GM15510 (cell line): ENCODE results near the gene PRDM16.

Experiments used
- POLR2A ChIP-seq: IDR thresholded peaks from 3 replicates; pipeline ENCODE4 v1.6.1; 2011; ENCODE audit warnings: borderline replicate concordance; ENCODE audit not compliant: insufficient read length; ENCODE audit errors: extremely low read depth

PRDM16 gene

GRCh38 chr1:3389093-3389833, 320.3 kb downstream of the PRDM16 start:
- no peak for TF ChIP-seq POLR2A

- no peak for TF ChIP-seq POLR2A
Observed at GRCh38 chr1:3390291-3390690, 321.3 kb downstream of the PRDM16 start.

GRCh38 chr1:3391711-3392110, 322.7 kb downstream of the PRDM16 start:
- TF ChIP-seq POLR2A, result no peak

DNA sequence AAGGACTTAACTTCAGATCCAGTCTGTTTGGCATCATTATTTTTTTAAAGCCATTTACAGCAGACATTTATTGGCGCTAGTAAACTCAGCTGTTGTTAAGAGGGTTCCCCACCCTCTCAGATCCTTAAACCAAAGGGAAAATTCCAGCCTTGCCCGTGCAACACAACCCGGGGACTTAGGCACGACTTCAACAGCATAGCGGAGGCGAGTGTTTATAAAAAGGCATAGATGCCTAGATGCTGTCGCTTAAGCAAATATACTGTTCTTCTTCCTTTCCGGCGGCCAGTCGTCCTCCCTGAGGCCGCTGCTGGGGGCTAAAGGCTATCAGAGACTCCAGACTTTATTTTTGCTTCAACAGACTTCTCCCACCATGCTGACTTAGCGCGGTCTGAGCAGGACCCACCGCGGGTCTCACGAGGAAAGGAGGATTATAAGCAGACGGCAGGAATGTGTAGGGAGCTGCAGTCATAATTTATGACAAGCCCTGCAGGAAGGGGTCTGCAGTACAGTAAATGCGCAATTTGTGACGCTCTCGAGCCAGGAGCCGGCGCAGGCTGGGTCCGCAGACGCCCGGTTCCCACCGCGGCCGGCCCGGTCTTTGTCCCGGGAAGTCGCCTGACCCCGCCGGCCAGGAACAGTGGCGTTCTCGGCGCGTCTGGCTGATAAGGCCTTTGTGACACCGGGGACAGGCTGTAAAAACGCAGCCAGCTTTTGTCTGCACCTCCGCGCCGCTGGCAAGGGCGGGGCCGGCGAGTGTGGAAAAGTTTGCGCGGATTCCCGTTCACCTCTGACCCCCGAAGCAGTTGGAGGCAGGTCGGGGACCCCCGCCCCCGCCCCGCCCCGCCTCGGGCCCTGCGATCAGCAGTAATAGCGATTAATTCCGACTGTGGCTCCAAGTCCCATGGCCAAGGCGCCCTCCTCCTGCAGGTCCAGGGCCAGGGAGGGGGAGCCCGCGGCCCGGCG, 324.3 kb downstream of the PRDM16 start:
- TF ChIP-seq POLR2A, result no peak

GRCh38 chr1:3393987-3394920, 325.3 kb downstream of the PRDM16 start:
- no peak for TF ChIP-seq POLR2A

DNA sequence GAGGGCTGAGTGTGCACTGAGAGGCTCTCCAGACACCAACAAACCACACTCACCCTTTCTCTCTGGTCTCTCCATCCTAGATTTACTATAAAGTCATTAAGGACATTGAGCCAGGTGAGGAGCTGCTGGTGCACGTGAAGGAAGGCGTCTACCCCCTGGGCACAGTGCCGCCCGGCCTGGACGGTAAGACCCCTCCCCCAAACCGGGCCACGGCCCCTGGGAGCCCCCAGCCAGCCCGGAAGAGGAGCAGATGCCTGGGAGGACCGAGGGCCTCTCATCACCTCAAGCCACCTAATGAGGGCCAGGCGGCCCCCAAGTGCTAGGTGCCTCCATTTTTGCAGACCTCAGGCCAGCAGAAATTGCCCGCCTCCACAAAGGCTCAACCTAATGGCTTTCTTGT, 327.4 kb downstream of the PRDM16 start:
- TF ChIP-seq POLR2A, result no peak

DNA sequence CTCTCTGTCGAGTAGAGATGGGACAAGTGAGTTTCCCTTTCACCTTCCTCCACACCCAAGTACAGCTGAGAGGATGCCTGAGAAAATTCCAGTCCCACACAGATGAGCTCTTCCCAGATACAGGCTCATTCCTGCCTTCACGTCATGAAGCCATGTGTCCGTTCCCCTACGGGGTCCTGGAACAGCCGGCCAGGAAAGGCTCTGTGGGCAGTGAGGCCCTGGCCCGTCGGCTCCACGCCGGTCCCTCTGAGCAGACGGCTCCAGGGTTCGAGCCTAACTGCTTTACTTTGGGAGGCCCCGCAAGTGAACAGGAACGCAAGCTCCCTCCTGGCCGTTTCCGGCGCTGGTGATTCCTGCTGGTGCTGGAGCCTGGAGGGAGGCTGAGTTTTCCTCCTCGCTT, 328.3 kb downstream of the PRDM16 start:
- TF ChIP-seq POLR2A, result no peak

- no peak for TF ChIP-seq POLR2A
Observed at GRCh38 chr1:3398396-3399140, 329.6 kb downstream of the PRDM16 start.

DNA sequence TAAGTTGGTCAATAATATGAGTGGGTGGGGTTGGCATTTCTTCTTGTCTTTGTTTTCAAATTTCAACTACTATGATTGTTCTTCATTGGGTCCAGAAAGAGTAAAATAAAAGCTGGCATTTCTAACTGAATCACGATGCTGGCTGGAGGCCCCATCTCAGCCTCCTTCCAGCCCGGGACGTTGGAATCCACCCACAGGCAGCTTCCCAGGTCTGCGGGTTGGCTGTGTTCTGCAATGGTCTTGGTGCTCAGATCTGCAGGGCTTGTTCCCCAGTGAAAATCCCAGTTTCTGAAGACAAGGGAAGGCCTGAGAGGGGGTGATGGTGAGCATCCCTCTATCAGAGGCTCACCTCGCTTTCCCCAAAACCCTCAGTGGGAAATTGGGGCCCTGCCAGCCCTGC, 330.7 kb downstream of the PRDM16 start:
- TF ChIP-seq POLR2A, result no peak

DNA sequence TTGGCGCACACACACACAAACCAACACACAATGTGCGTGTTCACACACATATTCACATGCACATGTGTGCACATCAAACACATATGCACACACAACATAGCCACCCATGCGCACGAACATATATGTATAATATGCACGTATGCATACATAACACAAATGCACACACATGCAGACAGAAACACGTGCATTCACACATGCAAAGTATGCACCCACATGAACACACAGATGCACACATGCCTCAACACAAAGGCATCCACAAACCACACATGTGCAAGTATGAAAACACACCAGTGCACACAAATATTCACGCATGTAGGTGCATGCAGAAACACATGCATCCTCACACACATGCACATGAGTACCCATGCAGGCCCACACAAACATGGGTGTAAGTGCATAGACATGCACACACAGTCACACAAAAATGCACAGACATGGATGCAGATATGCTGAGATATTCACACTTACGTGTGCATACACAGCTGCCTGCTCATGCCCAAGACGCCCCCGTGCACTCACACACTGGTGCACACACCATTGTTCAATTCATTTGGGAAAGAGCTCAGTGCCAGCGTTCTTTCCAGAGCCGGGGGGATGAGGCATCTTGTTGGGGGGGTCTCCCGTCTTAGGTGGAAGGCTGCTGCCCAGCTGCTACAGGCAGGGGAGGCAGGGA, 332.7 kb downstream of the PRDM16 start:
- no peak for TF ChIP-seq POLR2A

- TF ChIP-seq POLR2A, result no peak
Observed at GRCh38 chr1:3402258-3403010, 333.4 kb downstream of the PRDM16 start.

DNA sequence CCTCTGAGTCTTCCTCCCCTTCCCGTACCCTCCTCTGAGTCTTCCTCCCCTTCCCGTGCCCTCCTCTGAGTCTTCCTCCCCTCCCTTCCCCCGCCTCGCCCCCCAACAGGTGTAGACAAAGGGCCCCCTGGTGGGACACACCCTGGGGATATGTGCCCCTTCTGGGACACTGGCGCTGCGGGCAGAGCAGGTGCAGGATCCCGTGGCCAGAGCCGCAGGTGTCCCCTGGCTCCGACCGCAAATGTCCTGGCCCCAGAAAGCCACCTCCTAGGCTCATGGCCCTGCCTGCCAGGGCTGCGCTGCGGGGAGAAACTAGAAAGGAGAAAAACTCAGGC, 334.0 kb downstream of the PRDM16 start:
- no peak for TF ChIP-seq POLR2A
